ENCODE data around the gene PLA2G4A. TPM values are rescaled to one million over a fixed set of nuclear protein-coding genes. Genes with fewer than 3 reads are reported as not detected.

Gene PLA2G4A
- polyA plus RNA-seq, 1 donor = 15.9 TPM

- 64% methylated on average over 4 of the region's 8 CpGs for WGBS (ENCODE audit: insufficient coverage, low lambda C conversion rate)
- Histone ChIP-seq H3K27ac (ENCODE audit: low read length) (no peak overlapping the region), H3K4me1 (ENCODE audit: control insufficient read depth, insufficient read depth, low read length) (no peaks in the 10 kb centered on the region), H3K27me3 (ENCODE audit: control insufficient read depth, insufficient read depth, low read length) (no peaks in the 10 kb centered on the region), H3K36me3 (ENCODE audit: control insufficient read depth, insufficient read depth, low read length) (no peaks in the 10 kb centered on the region), H3K9me3 (ENCODE audit: control insufficient read depth, low read depth, low read length) (no peaks in the 10 kb centered on the region), H3K4me3 (ENCODE audit: low read length) (no peak overlapping the region)
- DNase-seq = no peak
These were observed 115.3 kb downstream of the PLA2G4A start for GRCh38 chr1:186943891-186944686.

- Histone ChIP-seq H3K27ac (ENCODE audit: low read length) (no peak overlapping the region), H3K27me3 (ENCODE audit: control insufficient read depth, insufficient read depth, low read length) (no peaks in the 10 kb centered on the region), H3K36me3 (ENCODE audit: control insufficient read depth, insufficient read depth, low read length) (no peaks in the 10 kb centered on the region), H3K4me1 (ENCODE audit: control insufficient read depth, insufficient read depth, low read length) (no peaks in the 10 kb centered on the region), H3K4me3 (ENCODE audit: low read length) (no peak overlapping the region), H3K9me3 (ENCODE audit: control insufficient read depth, low read depth, low read length) (no peaks in the 10 kb centered on the region)
- no peak for DNase-seq
- WGBS (ENCODE audit: insufficient coverage, low lambda C conversion rate) = 100% methylated on average over 1 of the region's 4 CpGs
These were observed 116.4 kb downstream of the PLA2G4A start for GRCh38 chr1:186945146-186945545.

GRCh38 chr1:186948535-186948934 is 119.8 kb downstream of the PLA2G4A start:
- H3K36me3 ChIP-seq (ENCODE audit: control insufficient read depth, insufficient read depth, low read length) = no peaks in the 10 kb centered on the region
- H3K4me3 ChIP-seq (ENCODE audit: low read length) = no peak overlapping the region
- no peaks in the 10 kb centered on the region for H3K9me3 ChIP-seq (ENCODE audit: control insufficient read depth, low read depth, low read length)
- no peak overlapping the region for H3K27ac ChIP-seq (ENCODE audit: low read length)
- H3K4me1 ChIP-seq (ENCODE audit: control insufficient read depth, insufficient read depth, low read length) = peaks cover 6% of the 10 kb centered on the region
- DNase-seq = no peak
- no CpG with 5 or more reads among the region's 4 CpGs for WGBS (ENCODE audit: insufficient coverage, low lambda C conversion rate)
- H3K27me3 ChIP-seq (ENCODE audit: control insufficient read depth, insufficient read depth, low read length) = no peaks in the 10 kb centered on the region

- Histone ChIP-seq H3K36me3 (ENCODE audit: control insufficient read depth, insufficient read depth, low read length) (no peaks in the 10 kb centered on the region), H3K9me3 (ENCODE audit: control insufficient read depth, low read depth, low read length) (no peaks in the 10 kb centered on the region), H3K4me1 (ENCODE audit: control insufficient read depth, insufficient read depth, low read length) (peaks cover 6% of the 10 kb centered on the region), H3K4me3 (ENCODE audit: low read length) (no peak overlapping the region), H3K27ac (ENCODE audit: low read length) (no peak overlapping the region), H3K27me3 (ENCODE audit: control insufficient read depth, insufficient read depth, low read length) (no peaks in the 10 kb centered on the region)
- WGBS (ENCODE audit: insufficient coverage, low lambda C conversion rate) = 92% methylated on average over 1 of the region's 1 CpG
- DNase-seq = no peak
These were observed 120.4 kb downstream of the PLA2G4A start for GRCh38 chr1:186949173-186949572.

GRCh38 chr1:186950547-186950946 is 121.8 kb downstream of the PLA2G4A start:
- H3K27me3 ChIP-seq (ENCODE audit: control insufficient read depth, insufficient read depth, low read length) = no peaks in the 10 kb centered on the region
- DNase-seq = no peak
- 100% methylated on average over 1 of the region's 4 CpGs for WGBS (ENCODE audit: insufficient coverage, low lambda C conversion rate)
- no peak overlapping the region for H3K4me3 ChIP-seq (ENCODE audit: low read length)
- no peaks in the 10 kb centered on the region for H3K9me3 ChIP-seq (ENCODE audit: control insufficient read depth, low read depth, low read length)
- no peak overlapping the region for H3K27ac ChIP-seq (ENCODE audit: low read length)
- H3K36me3 ChIP-seq (ENCODE audit: control insufficient read depth, insufficient read depth, low read length) = no peaks in the 10 kb centered on the region
- peaks cover 6% of the 10 kb centered on the region for H3K4me1 ChIP-seq (ENCODE audit: control insufficient read depth, insufficient read depth, low read length)

GRCh38 chr1:186953876-186954275 is 125.1 kb downstream of the PLA2G4A start:
- WGBS (ENCODE audit: insufficient coverage, low lambda C conversion rate) = no CpG with 5 or more reads among the region's 2 CpGs
- Histone ChIP-seq H3K36me3 (ENCODE audit: control insufficient read depth, insufficient read depth, low read length) (peaks cover 3% of the 10 kb centered on the region), H3K27ac (ENCODE audit: low read length) (no peak overlapping the region), H3K27me3 (ENCODE audit: control insufficient read depth, insufficient read depth, low read length) (no peaks in the 10 kb centered on the region), H3K9me3 (ENCODE audit: control insufficient read depth, low read depth, low read length) (no peaks in the 10 kb centered on the region), H3K4me3 (ENCODE audit: low read length) (no peak overlapping the region), H3K4me1 (ENCODE audit: control insufficient read depth, insufficient read depth, low read length) (peaks cover 6% of the 10 kb centered on the region)
- DNase-seq = no peak

- no peaks in the 10 kb centered on the region for H3K9me3 ChIP-seq (ENCODE audit: control insufficient read depth, low read depth, low read length)
- H3K36me3 ChIP-seq (ENCODE audit: control insufficient read depth, insufficient read depth, low read length) = peaks cover 3% of the 10 kb centered on the region
- WGBS (ENCODE audit: insufficient coverage, low lambda C conversion rate) = 100% methylated on average over 1 of the region's 2 CpGs
- H3K4me3 ChIP-seq (ENCODE audit: low read length) = no peak overlapping the region
- H3K27ac ChIP-seq (ENCODE audit: low read length) = no peak overlapping the region
- DNase-seq = no peak
- no peaks in the 10 kb centered on the region for H3K27me3 ChIP-seq (ENCODE audit: control insufficient read depth, insufficient read depth, low read length)
- H3K4me1 ChIP-seq (ENCODE audit: control insufficient read depth, insufficient read depth, low read length) = no peaks in the 10 kb centered on the region
These were observed 128.6 kb downstream of the PLA2G4A start for GRCh38 chr1:186957314-186957713.

- DNase-seq = no peak
- H3K4me3 ChIP-seq (ENCODE audit: low read length) = no peak overlapping the region
- peaks cover 3% of the 10 kb centered on the region for H3K36me3 ChIP-seq (ENCODE audit: control insufficient read depth, insufficient read depth, low read length)
- H3K9me3 ChIP-seq (ENCODE audit: control insufficient read depth, low read depth, low read length) = no peaks in the 10 kb centered on the region
- no peak overlapping the region for H3K27ac ChIP-seq (ENCODE audit: low read length)
- H3K4me1 ChIP-seq (ENCODE audit: control insufficient read depth, insufficient read depth, low read length) = no peaks in the 10 kb centered on the region
- WGBS (ENCODE audit: insufficient coverage, low lambda C conversion rate) = 89% methylated on average over 1 of the region's 2 CpGs
- no peaks in the 10 kb centered on the region for H3K27me3 ChIP-seq (ENCODE audit: control insufficient read depth, insufficient read depth, low read length)
These were observed 129.8 kb downstream of the PLA2G4A start for GRCh38 chr1:186958520-186958919.

GRCh38 chr1:186960861-186961260 is 132.1 kb downstream of the PLA2G4A start:
- H3K4me1 ChIP-seq (ENCODE audit: control insufficient read depth, insufficient read depth, low read length) = no peaks in the 10 kb centered on the region

GRCh38 chr1:186965847-186966246 is 137.1 kb downstream of the PLA2G4A start:
- no peak overlapping the region for H3K4me3 ChIP-seq (ENCODE audit: low read length)
- no peak for DNase-seq
- peak overlapping the region; percentile 60 for H3K27ac ChIP-seq (ENCODE audit: low read length)
- H3K27me3 ChIP-seq (ENCODE audit: control insufficient read depth, insufficient read depth, low read length) = no peaks in the 10 kb centered on the region
- H3K9me3 ChIP-seq (ENCODE audit: control insufficient read depth, low read depth, low read length) = no peaks in the 10 kb centered on the region
- peaks cover 8% of the 10 kb centered on the region for H3K4me1 ChIP-seq (ENCODE audit: control insufficient read depth, insufficient read depth, low read length)
- H3K36me3 ChIP-seq (ENCODE audit: control insufficient read depth, insufficient read depth, low read length) = no peaks in the 10 kb centered on the region

More at GRCh38 chr1:186960861-186961260, 132.1 kb downstream of the PLA2G4A start:
- Histone ChIP-seq H3K27ac (ENCODE audit: low read length) (no peak overlapping the region), H3K36me3 (ENCODE audit: control insufficient read depth, insufficient read depth, low read length) (peaks cover 3% of the 10 kb centered on the region), H3K4me3 (ENCODE audit: low read length) (no peak overlapping the region), H3K9me3 (ENCODE audit: control insufficient read depth, low read depth, low read length) (no peaks in the 10 kb centered on the region), H3K27me3 (ENCODE audit: control insufficient read depth, insufficient read depth, low read length) (no peaks in the 10 kb centered on the region)
- DNase-seq = no peak
- WGBS (ENCODE audit: insufficient coverage, low lambda C conversion rate) = 100% methylated on average over 1 of the region's 1 CpG

- no peaks in the 10 kb centered on the region for H3K9me3 ChIP-seq (ENCODE audit: control insufficient read depth, low read depth, low read length)
- peak overlapping the region; percentile 60 for H3K27ac ChIP-seq (ENCODE audit: low read length)
- WGBS (ENCODE audit: insufficient coverage, low lambda C conversion rate) = 100% methylated on average over 1 of the region's 4 CpGs
- no peaks in the 10 kb centered on the region for H3K36me3 ChIP-seq (ENCODE audit: control insufficient read depth, insufficient read depth, low read length)
- peak; percentile 63 to 83 for DNase-seq
- H3K4me3 ChIP-seq (ENCODE audit: low read length) = no peak overlapping the region
- peaks cover 8% of the 10 kb centered on the region for H3K4me1 ChIP-seq (ENCODE audit: control insufficient read depth, insufficient read depth, low read length)
- H3K27me3 ChIP-seq (ENCODE audit: control insufficient read depth, insufficient read depth, low read length) = no peaks in the 10 kb centered on the region
These were observed 137.7 kb downstream of the PLA2G4A start for GRCh38 chr1:186966456-186966855.

All from large intestine (tissue), 3 donors.